Transverse colon (tissue), 4 donors: ENCODE data around the gene JPH3. TPM values are rescaled to one million over a fixed set of nuclear protein-coding genes. Genes with fewer than 3 reads are reported as not detected.

Experiments used
- DNase-seq: peaks from one replicate; pipeline ENCODE4 v3.0.0-alpha.2; 2019
- H3K27ac ChIP-seq, 4 donors: fragments of 200-600 bp; sonication (generic); 2 replicates each; pipeline ENCODE4 v1.5.1; 2016 to 2018; ENCODE audit warnings: inconsistent platforms in 4 of 4
- H3K27me3 ChIP-seq: fragments of 200-600 bp; sonication (generic); 2 replicates; pipeline ENCODE4 v1.5.1; 2017; ENCODE audit warnings: inconsistent platforms
- H3K36me3 ChIP-seq, 4 donors: fragments of 200-600 bp; sonication (generic); 2 replicates each; pipeline ENCODE4 v1.5.1; 2017 to 2019; ENCODE audit warnings: inconsistent platforms in 4 of 4
- H3K4me1 ChIP-seq, 4 donors: fragments of 200-600 bp; sonication (generic); 2 replicates each; pipeline ENCODE4 v1.5.1; 2017 to 2020; ENCODE audit warnings: inconsistent platforms in 4 of 4
- H3K4me3 ChIP-seq, 4 donors: fragments of 200-600 bp; sonication (generic); 1 replicate in 1 of 4; 2 replicates in 3 of 4; pipeline versions ENCODE4 v1.5.1 to v1.6.1; 2017 to 2019; ENCODE audit warnings: inconsistent platforms in 4 of 4
- H3K9me3 ChIP-seq, 2 donors: fragments of 200-600 bp; sonication (generic); 2 replicates each; pipeline ENCODE4 v1.5.1; 2017 to 2019; ENCODE audit warnings: inconsistent platforms in 2 of 2
- CTCF ChIP-seq, 5 experiments: fragments of 200-600 bp in 3 of 5; fragments of 450-650 bp in 2 of 5; sonication (generic) in 3 of 5; IDR thresholded peaks; 1 replicate in 2 of 5; 2 replicates in 3 of 5; pipeline ENCODE4 v1.5.1; 2016 to 2017; ENCODE audit warnings: antibody characterized with exemption in 5 of 5, inconsistent platforms in 3 of 5, mild to moderate bottlenecking in 2 of 5, moderate library complexity in 1 of 5
- EP300 ChIP-seq: sonication (generic); formaldehyde crosslinking; IDR thresholded peaks from one replicate; pipeline ENCODE4 v1.6.1; 2017; ENCODE audit warnings: antibody characterized with exemption, low read depth
- POLR2A ChIP-seq: fragments of 450-650 bp; IDR thresholded peaks from one replicate; pipeline ENCODE4 v1.6.1; 2016; ENCODE audit warnings: antibody characterized with exemption, mild to moderate bottlenecking, moderate library complexity
- POLR2AphosphoS5 ChIP-seq, 3 donors: sonication (generic); formaldehyde crosslinking; IDR thresholded peaks; one replicate each; pipeline ENCODE4 v1.6.1; 2016; ENCODE audit warnings: antibody characterized with exemption in 3 of 3
- WGBS, 2 donors: methylation state at CpG; one replicate each; pipeline ENCODE4 v1.1.5; 2018; ENCODE audit warnings: low coverage in 1 of 2; 5-methylcytosine and 5-hydroxymethylcytosine counted together
- in situ Hi-C, 4 donors: fragments of 200-750 bp; cut with MboI; loops; one replicate each; pipeline versions ENCODE4 v1.15.0 to v1.15.1; 2017; ENCODE audit warnings: low sequenced_read_pairs in 3 of 4, low pct_ligation_motif_present in 1 of 4, low pct_unique_long_range_greater_than_20kb in 1 of 4
- intact Hi-C: fragments of 100-400 bp; cut with DNase I; formaldehyde crosslinking; loops from one replicate; pipeline ENCODE4 v1.15.1; 2023; ENCODE audit warnings: low total_unique reads
- total RNA-seq, 4 donors: library from RNA; depleted of rRNA; stranded (reverse); fragments of >200 nt; gene quantifications; one replicate each; pipeline ENCODE4 v1.1.0, GENCODE V29; 2016

JPH3 gene
- total RNA-seq, 4 donors from 2014 or later: 0.32 to 5.2 (median 0.41) TPM; not detected in 1

GRCh38 chr16:87740441-87740840, 138.1 kb downstream of the JPH3 start:
- DNase-seq: no peak
- Histone ChIP-seq H3K27ac (no peak overlapping the region), H3K4me1 (no peaks in the 10 kb centered on the region), H3K36me3 (peaks cover 0 to 4% (median 0%) of the 10 kb centered on the region in 4 donors), H3K9me3 (no peaks in the 10 kb centered on the region), H3K27me3 (no peaks in the 10 kb centered on the region), H3K4me3 (no peak overlapping the region)
- intact Hi-C loops: no loop called here
- WGBS, 2 donors: 84 to 95% methylated on average over 4 to 8 of the region's 8 CpGs
- no peak for TF ChIP-seq POLR2A
- TF ChIP-seq CTCF (IDR thresholded peaks at IDR 0.05): no peak
- TF ChIP-seq EP300: no peak
- no peak for TF ChIP-seq POLR2AphosphoS5 (IDR thresholded peaks at IDR 0.05)
- in situ Hi-C loops: no loop called here

GRCh38 chr16:87740909-87741424, 138.7 kb downstream of the JPH3 start:
- no peak overlapping the region for H3K27ac ChIP-seq
- DNase-seq: no peak
- intact Hi-C loops: no loop called here
- no peaks in the 10 kb centered on the region for H3K9me3 ChIP-seq
- H3K4me1 ChIP-seq: no peaks in the 10 kb centered on the region
- H3K27me3 ChIP-seq: no peaks in the 10 kb centered on the region
- TF ChIP-seq POLR2A: no peak
- no peak for TF ChIP-seq POLR2AphosphoS5 (IDR thresholded peaks at IDR 0.05)
- TF ChIP-seq CTCF (IDR thresholded peaks at IDR 0.05): no peak
- H3K36me3 ChIP-seq: peaks cover 0 to 4% (median 0%) of the 10 kb centered on the region in 4 donors
- in situ Hi-C loops: no loop called here
- 85% methylated on average over 11 of the region's 11 CpGs; no CpG with 5 or more reads in 1 of the 2 donors for WGBS, 2 donors
- no peak overlapping the region for H3K4me3 ChIP-seq

GRCh38 chr16:87741700-87742415, 139.6 kb downstream of the JPH3 start:
- DNase-seq: no peak
- H3K4me1 ChIP-seq: no peaks in the 10 kb centered on the region
- TF ChIP-seq POLR2AphosphoS5 (IDR thresholded peaks at IDR 0.05) (no peak), POLR2A (no peak), EP300 (no peak), CTCF (IDR thresholded peaks at IDR 0.05) (no peak)
- intact Hi-C loops: no loop called here
- no peak overlapping the region for H3K4me3 ChIP-seq
- H3K36me3 ChIP-seq: peaks cover 0 to 4% (median 0%) of the 10 kb centered on the region in 4 donors
- H3K27ac ChIP-seq: no peak overlapping the region
- in situ Hi-C loops: no loop called here
- WGBS, 2 donors: 85 to 93% methylated on average over 8 to 16 of the region's 16 CpGs
- H3K9me3 ChIP-seq: no peaks in the 10 kb centered on the region
- H3K27me3 ChIP-seq: no peaks in the 10 kb centered on the region

- Histone ChIP-seq H3K27ac (no peak overlapping the region), H3K27me3 (no peaks in the 10 kb centered on the region), H3K36me3 (peaks cover 0 to 11% (median 2%) of the 10 kb centered on the region in 4 donors), H3K4me3 (no peak overlapping the region), H3K4me1 (no peaks in the 10 kb centered on the region), H3K9me3 (no peaks in the 10 kb centered on the region)
- in situ Hi-C loops (no loop called here), intact Hi-C loops (no loop called here)
- TF ChIP-seq POLR2AphosphoS5 (IDR thresholded peaks at IDR 0.05): no peak
- TF ChIP-seq CTCF (IDR thresholded peaks at IDR 0.05): no peak
- no peak for TF ChIP-seq POLR2A
- no peak for TF ChIP-seq EP300
- 93 to 100% methylated on average over 3 to 17 of the region's 17 CpGs for WGBS, 2 donors
- no peak for DNase-seq
Observed at GRCh38 chr16:87742781-87743490, 140.6 kb downstream of the JPH3 start.
